Fibroblast of lung (primary cell): ENCODE results near the gene OR2T27. TPM values are rescaled to one million over a fixed set of nuclear protein-coding genes. Genes with fewer than 3 reads are reported as not detected.

Source experiments
- DNase-seq, 2 donors: peaks; one replicate each; pipeline versions ENCODE4 v3.0.0 to v3.0.0-alpha.2; 2010; ENCODE audit warnings: low read depth in 2 of 2
- H2AFZ ChIP-seq: 2 replicates; pipeline ENCODE4 v1.5.1; 2012; ENCODE audit warnings: low read length, control low read depth, inconsistent platforms
- H3K27ac ChIP-seq: 2 replicates; pipeline ENCODE4 v1.5.1; 2011; ENCODE audit warnings: low read length, control low read depth; ENCODE audit not compliant: insufficient read depth
- H3K27me3 ChIP-seq: 2 replicates; pipeline ENCODE4 v1.5.1; 2011; ENCODE audit warnings: mild to moderate bottlenecking, low read length; ENCODE audit not compliant: control insufficient read depth, insufficient read depth
- H3K36me3 ChIP-seq: 2 replicates; pipeline ENCODE4 v1.5.1; 2011; ENCODE audit warnings: low read length; ENCODE audit not compliant: control insufficient read depth, insufficient read depth
- H3K4me1 ChIP-seq: 2 replicates; pipeline ENCODE4 v1.5.1; 2011; ENCODE audit warnings: low read length; ENCODE audit not compliant: control insufficient read depth, insufficient read depth; ENCODE audit errors: extremely low read depth
- H3K4me2 ChIP-seq: 2 replicates; pipeline ENCODE4 v1.5.1; 2011; ENCODE audit warnings: low read length, control low read depth; ENCODE audit not compliant: insufficient read depth; ENCODE audit errors: extremely low read depth
- H3K4me3 ChIP-seq, 4 experiments: fragments of 200-600 bp in 1 of 4; sonication (generic) in 1 of 4; replicated peaks in 1 of 4; 2 replicates each; pipeline ENCODE4 v1.5.1; 2011 to 2016; ENCODE audit warnings: low read length in 4 of 4, low read depth in 3 of 4, mild to moderate bottlenecking in 3 of 4, control low read depth in 2 of 4, inconsistent platforms in 1 of 4, mixed read lengths in 1 of 4; ENCODE audit not compliant: insufficient read depth in 1 of 4; ENCODE audit errors: control extremely low read depth in 1 of 4
- H3K79me2 ChIP-seq: 2 replicates; pipeline ENCODE4 v1.5.1; 2012; ENCODE audit warnings: mild to moderate bottlenecking, low read length, inconsistent platforms; ENCODE audit not compliant: control insufficient read depth, insufficient read depth
- H3K9ac ChIP-seq: 2 replicates; pipeline ENCODE4 v1.5.1; 2011; ENCODE audit warnings: mild to moderate bottlenecking, low read length, control low read depth; ENCODE audit not compliant: insufficient read depth
- H3K9me3 ChIP-seq: 2 replicates; pipeline ENCODE4 v1.5.1; 2012; ENCODE audit warnings: low read depth, low read length; ENCODE audit not compliant: control insufficient read depth, insufficient read depth
- H4K20me1 ChIP-seq: 2 replicates; pipeline ENCODE4 v1.5.1; 2011; ENCODE audit warnings: low read length; ENCODE audit not compliant: control insufficient read depth, insufficient read depth; ENCODE audit errors: extremely low read depth
- EZH2 ChIP-seq: IDR thresholded peaks from 2 replicates; pipeline ENCODE4 v1.5.1; 2012; ENCODE audit warnings: low read length, control low read depth, mild to moderate bottlenecking; ENCODE audit errors: missing control alignments
- polyA plus RNA-seq, 2 donors: library from polyadenylated mRNA; depleted of rRNA in 1 of 2; stranded (reverse) in 1 of 2; unstranded in 1 of 2; fragments of >200 nt; gene quantifications; 2 replicates each; pipeline ENCODE4 v1.2.1, GENCODE V29; 2011 to 2012; ENCODE audit warnings: missing spikeins in 1 of 2
- total RNA-seq: library from RNA; depleted of rRNA; stranded (reverse); fragments of >200 nt; gene quantifications from 2 replicates; pipeline ENCODE4 v1.2.1, GENCODE V29; 2014
- TF ChIP-seq, protein P1 (sequence below), 2 donors: IDR thresholded peaks in 1 of 2; conservative IDR thresholded peaks in 1 of 2; 1 replicate in 1 of 2; 2 replicates in 1 of 2; pipeline ENCODE4 v1.5.1; 2011 to 2012; ENCODE audit warnings: low read length in 2 of 2, control low read depth in 1 of 2, inconsistent platforms in 1 of 2, low read depth in 1 of 2, mild to moderate bottlenecking in 1 of 2

The OR2T27 gene
- total and polyA plus RNA-seq, 2 donors (not counting 1 experiment from before 2014, with no cell fraction given): not detected

DNA sequence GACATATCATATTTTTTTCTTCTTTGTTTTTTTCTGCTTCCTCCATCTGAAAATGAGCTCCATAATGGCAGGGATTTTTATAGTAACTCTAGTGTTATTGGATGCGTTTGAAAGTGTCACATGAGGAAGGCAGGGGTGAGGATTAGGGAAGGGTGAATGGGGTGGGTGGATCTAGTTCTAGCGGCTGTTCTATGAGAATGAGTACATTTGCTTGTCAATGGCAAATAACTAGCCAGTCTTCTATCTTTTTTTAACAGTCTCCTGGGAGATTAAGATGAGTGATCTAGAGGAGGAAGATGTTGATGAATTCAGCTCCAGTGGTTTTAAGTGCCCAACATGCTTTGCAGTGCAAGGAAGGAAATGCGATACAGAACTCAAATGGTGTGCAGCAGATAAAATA lies 41.4 kb upstream of the OR2T27 start:
- Histone ChIP-seq H3K27ac (no peak overlapping the region), H3K4me2 (no peak overlapping the region), H3K9ac (no peak overlapping the region), H3K9me3 (no peaks in the 10 kb centered on the region), H4K20me1 (no peaks in the 10 kb centered on the region), H3K4me1 (no peaks in the 10 kb centered on the region), H3K4me3 (no peak overlapping the region), H3K36me3 (no peaks in the 10 kb centered on the region), H3K79me2 (no peaks in the 10 kb centered on the region), H3K27me3 (no peaks in the 10 kb centered on the region), H2AFZ (no peak overlapping the region)
- TF ChIP-seq, protein P1, sequence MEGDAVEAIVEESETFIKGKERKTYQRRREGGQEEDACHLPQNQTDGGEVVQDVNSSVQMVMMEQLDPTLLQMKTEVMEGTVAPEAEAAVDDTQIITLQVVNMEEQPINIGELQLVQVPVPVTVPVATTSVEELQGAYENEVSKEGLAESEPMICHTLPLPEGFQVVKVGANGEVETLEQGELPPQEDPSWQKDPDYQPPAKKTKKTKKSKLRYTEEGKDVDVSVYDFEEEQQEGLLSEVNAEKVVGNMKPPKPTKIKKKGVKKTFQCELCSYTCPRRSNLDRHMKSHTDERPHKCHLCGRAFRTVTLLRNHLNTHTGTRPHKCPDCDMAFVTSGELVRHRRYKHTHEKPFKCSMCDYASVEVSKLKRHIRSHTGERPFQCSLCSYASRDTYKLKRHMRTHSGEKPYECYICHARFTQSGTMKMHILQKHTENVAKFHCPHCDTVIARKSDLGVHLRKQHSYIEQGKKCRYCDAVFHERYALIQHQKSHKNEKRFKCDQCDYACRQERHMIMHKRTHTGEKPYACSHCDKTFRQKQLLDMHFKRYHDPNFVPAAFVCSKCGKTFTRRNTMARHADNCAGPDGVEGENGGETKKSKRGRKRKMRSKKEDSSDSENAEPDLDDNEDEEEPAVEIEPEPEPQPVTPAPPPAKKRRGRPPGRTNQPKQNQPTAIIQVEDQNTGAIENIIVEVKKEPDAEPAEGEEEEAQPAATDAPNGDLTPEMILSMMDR (conservative IDR thresholded peaks at IDR 0.05 in 1 of 2, IDR thresholded peaks at IDR 0.05 in 1 of 2; ENCODE audit: low read depth in 1 of 2, low read length in 2 of 2): no peak
- no peak for TF ChIP-seq EZH2
- no peak for DNase-seq

DNA sequence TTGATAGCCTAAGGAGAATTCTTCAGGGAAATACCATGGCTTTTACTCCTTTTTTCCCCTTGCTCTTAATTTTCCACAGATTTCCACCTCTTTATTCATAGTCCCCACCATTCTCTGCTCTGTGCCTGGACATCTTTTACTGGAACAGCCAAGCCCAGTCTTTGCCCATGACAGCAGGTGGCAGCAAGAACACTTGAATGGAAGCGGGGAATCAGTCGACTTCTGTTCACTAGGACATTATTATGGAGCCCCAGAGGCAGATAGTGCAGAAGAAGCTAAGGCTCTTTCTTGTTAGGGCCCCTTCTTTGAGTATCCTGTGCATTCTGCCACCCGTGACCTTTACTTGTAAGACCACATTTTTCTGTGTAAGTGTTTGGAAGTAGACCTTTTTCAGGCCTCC lies 40.9 kb upstream of the OR2T27 start:
- no peaks in the 10 kb centered on the region for H3K36me3 ChIP-seq
- H3K9ac ChIP-seq: no peak overlapping the region
- H4K20me1 ChIP-seq: no peaks in the 10 kb centered on the region
- no peaks in the 10 kb centered on the region for H3K4me1 ChIP-seq
- TF ChIP-seq EZH2: no peak
- TF ChIP-seq, protein P1 (conservative IDR thresholded peaks at IDR 0.05 in 1 of 2, IDR thresholded peaks at IDR 0.05 in 1 of 2; ENCODE audit: low read depth in 1 of 2, low read length in 2 of 2): no peak
- no peak overlapping the region for H3K4me3 ChIP-seq
- H2AFZ ChIP-seq: no peak overlapping the region
- no peaks in the 10 kb centered on the region for H3K9me3 ChIP-seq
- H3K4me2 ChIP-seq: no peak overlapping the region
- H3K27me3 ChIP-seq: no peaks in the 10 kb centered on the region
- no peaks in the 10 kb centered on the region for H3K79me2 ChIP-seq
- H3K27ac ChIP-seq: no peak overlapping the region
- DNase-seq: no peak

DNA sequence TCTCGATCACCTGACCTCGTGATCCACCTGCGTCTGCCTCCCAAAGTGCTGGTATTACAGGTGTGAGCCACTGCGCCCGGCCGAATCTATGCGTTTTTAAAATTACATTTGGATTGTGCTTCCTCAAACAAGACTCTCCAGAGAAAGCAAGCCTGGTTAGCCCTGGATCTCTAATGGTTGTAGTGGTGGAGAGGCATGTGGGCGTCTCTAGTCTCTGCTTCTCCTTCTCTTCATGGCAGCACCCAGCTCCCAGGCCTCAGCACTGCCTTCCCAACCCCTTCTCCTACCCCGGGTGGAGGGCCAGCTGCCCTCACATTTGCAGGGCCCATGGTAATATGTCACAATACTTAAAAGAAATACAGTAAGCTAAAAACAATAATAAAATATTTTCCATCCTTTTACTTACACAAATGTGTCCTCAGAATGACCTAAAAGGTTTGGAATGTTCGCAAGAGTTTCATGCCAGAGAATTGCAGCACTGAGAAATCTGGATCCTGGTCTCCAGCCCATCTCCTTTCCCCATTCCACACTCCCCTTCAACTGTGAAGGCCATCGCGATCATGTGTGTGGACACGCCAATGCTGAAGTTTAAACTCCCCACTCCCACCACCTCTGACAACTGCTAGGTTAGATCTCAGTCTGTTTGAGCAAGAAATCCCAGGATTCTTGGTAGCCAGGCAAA lies 40.3 kb upstream of the OR2T27 start:
- DNase-seq: no peak
- TF ChIP-seq, protein P1 (conservative IDR thresholded peaks at IDR 0.05 in 1 of 2, IDR thresholded peaks at IDR 0.05 in 1 of 2; ENCODE audit: low read depth in 1 of 2, low read length in 2 of 2): no peak
- no peak for TF ChIP-seq EZH2
- H3K4me1 ChIP-seq: no peaks in the 10 kb centered on the region
- H3K4me2 ChIP-seq: no peak overlapping the region
- H3K27ac ChIP-seq: no peak overlapping the region
- no peaks in the 10 kb centered on the region for H3K27me3 ChIP-seq
- H3K36me3 ChIP-seq: no peaks in the 10 kb centered on the region
- H3K4me3 ChIP-seq: no peak overlapping the region
- no peaks in the 10 kb centered on the region for H3K79me2 ChIP-seq
- H3K9ac ChIP-seq: no peak overlapping the region
- no peak overlapping the region for H2AFZ ChIP-seq
- H3K9me3 ChIP-seq: no peaks in the 10 kb centered on the region
- no peaks in the 10 kb centered on the region for H4K20me1 ChIP-seq
